Uterus (tissue), 4 donors: ENCODE data around the gene PAM. TPM values are rescaled to one million over a fixed set of nuclear protein-coding genes. Genes with fewer than 3 reads are reported as not detected.

ENCODE experiments used
- DNase-seq, 2 donors: peaks; one replicate each; pipeline ENCODE4 v3.0.0-alpha.2; 2019 to 2020
- H3K27ac ChIP-seq, 2 donors: fragments of 200-600 bp; sonication (generic); 1 replicate in 1 of 2; 2 replicates in 1 of 2; pipeline ENCODE4 v1.5.1; 2016 to 2018
- H3K27me3 ChIP-seq, 2 donors: fragments of 200-600 bp; sonication (generic); one replicate each; pipeline ENCODE4 v1.5.1; 2018 to 2019; ENCODE audit warnings: control low read depth in 1 of 2
- H3K36me3 ChIP-seq, 2 donors: fragments of 200-600 bp; sonication (generic); one replicate each; pipeline ENCODE4 v1.5.1; 2019; ENCODE audit warnings: control low read depth in 1 of 2
- H3K4me1 ChIP-seq, 2 donors: fragments of 200-600 bp; sonication (generic); one replicate each; pipeline ENCODE4 v1.5.1; 2018 to 2019; ENCODE audit warnings: control low read depth in 1 of 2
- H3K4me3 ChIP-seq, 2 donors: fragments of 200-600 bp; sonication (generic); 1 replicate in 1 of 2; 2 replicates in 1 of 2; pipeline ENCODE4 v1.5.1; 2018 to 2019; ENCODE audit warnings: mild to moderate bottlenecking in 1 of 2
- H3K9me3 ChIP-seq, 2 donors: fragments of 200-600 bp; sonication (generic); one replicate each; pipeline ENCODE4 v1.5.1; 2019; ENCODE audit warnings: control low read depth in 1 of 2
- POLR2A ChIP-seq, 2 donors: fragments of 450-650 bp; IDR thresholded peaks; one replicate each; pipeline ENCODE4 v1.6.1; 2016; ENCODE audit warnings: antibody characterized with exemption in 2 of 2, mild to moderate bottlenecking in 1 of 2, moderate library complexity in 1 of 2
- intact Hi-C: fragments of 100-400 bp; cut with DNase I; formaldehyde crosslinking; loops from one replicate; pipeline ENCODE4 v1.15.1; 2023; ENCODE audit warnings: low total_unique reads
- total RNA-seq, 4 donors: library from RNA; depleted of rRNA in 3 of 4; stranded (reverse); fragments of >200 nt in 3 of 4; gene quantifications; one replicate each; pipeline versions ENCODE4 v1.1.0 to v1.2.4, GENCODE V29; 2014 to 2023
- TF ChIP-seq, protein P1 (sequence below), 4 experiments: fragments of 200-600 bp in 2 of 4; fragments of 450-650 bp in 2 of 4; sonication (generic) in 2 of 4; IDR thresholded peaks; one replicate each; pipeline ENCODE4 v1.5.1; 2016 to 2019; ENCODE audit warnings: antibody characterized with exemption in 4 of 4, mild to moderate bottlenecking in 2 of 4, moderate library complexity in 1 of 4
- donor health status: DM: yes; HTN: yes; CAD: no.

Gene PAM
- total RNA-seq, 4 donors from 2014 or later, result 101 to 502 (median 168) TPM

DNA sequence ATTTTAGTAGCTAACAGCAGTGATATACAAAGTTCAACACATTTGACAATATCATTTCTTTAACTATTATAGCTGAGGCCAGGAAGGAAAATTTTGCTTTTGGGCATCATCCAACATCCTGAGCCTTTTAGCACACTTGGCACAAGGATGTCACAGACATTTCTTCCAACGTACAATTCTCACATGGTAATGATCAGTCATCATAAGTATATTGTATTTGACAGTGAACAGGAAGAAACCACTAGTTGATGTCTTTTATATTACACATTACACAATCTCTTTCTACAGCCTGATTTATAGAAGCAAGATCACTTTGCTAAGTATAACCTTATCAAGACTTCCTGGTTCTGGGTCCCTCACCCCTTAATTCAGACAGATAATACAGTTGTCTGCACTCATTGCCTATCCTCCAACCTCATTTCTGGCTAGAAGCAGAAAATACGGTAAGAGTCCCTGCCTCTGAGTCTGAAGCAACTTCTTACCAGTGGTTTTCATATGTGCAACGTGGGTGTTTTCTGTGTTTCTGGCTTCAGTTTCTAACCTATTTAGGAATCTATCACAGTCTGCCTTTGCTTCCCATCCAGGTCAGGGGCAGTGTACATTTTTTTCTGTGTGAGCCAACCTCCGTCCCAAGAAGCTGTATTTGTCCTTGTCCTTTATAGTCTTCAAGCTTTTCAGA, 167.8 kb downstream of the PAM start:
- Histone ChIP-seq H3K36me3 (no peaks in the 10 kb centered on the region), H3K27me3 (no peaks in the 10 kb centered on the region), H3K4me1 (no peaks in the 10 kb centered on the region), H3K27ac (no peak overlapping the region), H3K4me3 (no peak overlapping the region), H3K9me3 (no peaks in the 10 kb centered on the region)
- no peak for DNase-seq
- intact Hi-C loops, result no loop called here
- TF ChIP-seq, protein P1, sequence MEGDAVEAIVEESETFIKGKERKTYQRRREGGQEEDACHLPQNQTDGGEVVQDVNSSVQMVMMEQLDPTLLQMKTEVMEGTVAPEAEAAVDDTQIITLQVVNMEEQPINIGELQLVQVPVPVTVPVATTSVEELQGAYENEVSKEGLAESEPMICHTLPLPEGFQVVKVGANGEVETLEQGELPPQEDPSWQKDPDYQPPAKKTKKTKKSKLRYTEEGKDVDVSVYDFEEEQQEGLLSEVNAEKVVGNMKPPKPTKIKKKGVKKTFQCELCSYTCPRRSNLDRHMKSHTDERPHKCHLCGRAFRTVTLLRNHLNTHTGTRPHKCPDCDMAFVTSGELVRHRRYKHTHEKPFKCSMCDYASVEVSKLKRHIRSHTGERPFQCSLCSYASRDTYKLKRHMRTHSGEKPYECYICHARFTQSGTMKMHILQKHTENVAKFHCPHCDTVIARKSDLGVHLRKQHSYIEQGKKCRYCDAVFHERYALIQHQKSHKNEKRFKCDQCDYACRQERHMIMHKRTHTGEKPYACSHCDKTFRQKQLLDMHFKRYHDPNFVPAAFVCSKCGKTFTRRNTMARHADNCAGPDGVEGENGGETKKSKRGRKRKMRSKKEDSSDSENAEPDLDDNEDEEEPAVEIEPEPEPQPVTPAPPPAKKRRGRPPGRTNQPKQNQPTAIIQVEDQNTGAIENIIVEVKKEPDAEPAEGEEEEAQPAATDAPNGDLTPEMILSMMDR (IDR thresholded peaks at IDR 0.05), result no peak
- TF ChIP-seq POLR2A (IDR thresholded peaks at IDR 0.05), result no peak

DNA sequence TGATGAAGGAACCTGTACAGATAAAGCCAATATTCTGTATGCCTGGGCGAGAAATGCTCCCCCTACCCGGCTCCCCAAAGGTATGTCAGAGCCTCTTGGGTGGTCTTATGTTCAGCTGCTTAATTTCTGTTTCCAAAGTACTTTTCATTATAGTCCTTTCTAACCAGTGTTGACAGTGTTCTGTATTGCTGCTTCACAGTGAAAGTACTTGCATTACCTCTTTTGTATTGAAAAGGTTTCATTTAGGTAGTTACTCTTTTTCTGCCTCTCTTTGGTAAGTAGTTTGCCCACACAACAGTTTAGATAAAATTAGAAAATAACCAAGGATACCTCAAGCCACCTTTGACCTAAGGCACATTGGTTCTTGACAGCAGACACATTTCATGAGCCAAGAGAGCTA, 169.9 kb downstream of the PAM start:
- Histone ChIP-seq H3K4me3 (no peak overlapping the region), H3K4me1 (no peaks in the 10 kb centered on the region), H3K27ac (no peak overlapping the region), H3K27me3 (no peaks in the 10 kb centered on the region), H3K36me3 (no peaks in the 10 kb centered on the region), H3K9me3 (no peaks in the 10 kb centered on the region)
- no peak for DNase-seq
- intact Hi-C loops, result no loop called here
- TF ChIP-seq, protein P1 (IDR thresholded peaks at IDR 0.05), result no peak
- TF ChIP-seq POLR2A (IDR thresholded peaks at IDR 0.05), result no peak

DNA sequence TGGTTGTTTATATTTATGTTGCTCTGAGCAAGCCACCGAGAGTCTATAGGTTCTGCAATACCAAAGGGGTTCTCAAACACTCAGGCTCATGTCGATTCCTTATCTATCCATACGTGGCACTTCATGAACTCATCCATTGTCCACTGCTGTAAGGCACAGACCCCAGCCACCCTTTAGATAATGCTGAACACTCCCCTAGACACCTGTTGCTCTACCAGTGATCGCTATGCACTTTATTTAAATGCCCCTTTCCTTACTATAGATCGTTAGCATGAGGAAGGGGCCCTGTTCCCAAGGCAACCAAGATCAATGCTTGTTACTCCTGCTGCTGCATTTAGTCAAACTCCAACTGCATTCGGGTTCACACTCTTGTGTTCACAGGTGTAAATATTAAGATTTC, 171.9 kb downstream of the PAM start:
- DNase-seq, result no peak
- H3K4me1 ChIP-seq, result no peaks in the 10 kb centered on the region
- no peak overlapping the region for H3K4me3 ChIP-seq
- no peaks in the 10 kb centered on the region for H3K36me3 ChIP-seq
- no peaks in the 10 kb centered on the region for H3K9me3 ChIP-seq
- TF ChIP-seq, protein P1 (IDR thresholded peaks at IDR 0.05), result no peak
- TF ChIP-seq POLR2A (IDR thresholded peaks at IDR 0.05), result no peak
- no peak overlapping the region for H3K27ac ChIP-seq
- intact Hi-C loops, result no loop called here
- no peaks in the 10 kb centered on the region for H3K27me3 ChIP-seq

DNA sequence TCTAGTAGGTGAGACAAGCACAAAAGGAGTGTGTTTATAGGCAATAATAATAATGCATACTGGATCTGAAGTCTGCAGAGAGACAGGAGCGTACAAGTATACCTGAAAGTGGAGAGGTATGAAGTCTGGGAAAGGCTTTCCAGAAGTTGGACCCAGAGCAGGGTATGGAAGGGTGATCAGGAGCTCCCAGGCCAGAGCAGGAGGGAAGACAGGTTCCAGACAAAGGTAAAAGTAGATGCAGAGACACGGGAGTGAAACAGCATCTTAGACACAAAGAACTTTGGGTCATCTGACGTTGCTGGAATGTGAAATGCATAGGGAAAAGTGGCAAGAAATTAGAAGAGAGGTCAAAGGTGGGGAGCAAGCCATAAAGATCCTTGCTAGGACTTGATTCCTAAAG, 175.1 kb downstream of the PAM start:
- Histone ChIP-seq H3K27ac (no peak overlapping the region), H3K36me3 (no peaks in the 10 kb centered on the region), H3K4me1 (no peaks in the 10 kb centered on the region), H3K4me3 (no peak overlapping the region), H3K27me3 (no peaks in the 10 kb centered on the region), H3K9me3 (no peaks in the 10 kb centered on the region)
- intact Hi-C loops, result no loop called here
- no peak for TF ChIP-seq POLR2A (IDR thresholded peaks at IDR 0.05)
- TF ChIP-seq, protein P1 (IDR thresholded peaks at IDR 0.05), result no peak
- no peak for DNase-seq

DNA sequence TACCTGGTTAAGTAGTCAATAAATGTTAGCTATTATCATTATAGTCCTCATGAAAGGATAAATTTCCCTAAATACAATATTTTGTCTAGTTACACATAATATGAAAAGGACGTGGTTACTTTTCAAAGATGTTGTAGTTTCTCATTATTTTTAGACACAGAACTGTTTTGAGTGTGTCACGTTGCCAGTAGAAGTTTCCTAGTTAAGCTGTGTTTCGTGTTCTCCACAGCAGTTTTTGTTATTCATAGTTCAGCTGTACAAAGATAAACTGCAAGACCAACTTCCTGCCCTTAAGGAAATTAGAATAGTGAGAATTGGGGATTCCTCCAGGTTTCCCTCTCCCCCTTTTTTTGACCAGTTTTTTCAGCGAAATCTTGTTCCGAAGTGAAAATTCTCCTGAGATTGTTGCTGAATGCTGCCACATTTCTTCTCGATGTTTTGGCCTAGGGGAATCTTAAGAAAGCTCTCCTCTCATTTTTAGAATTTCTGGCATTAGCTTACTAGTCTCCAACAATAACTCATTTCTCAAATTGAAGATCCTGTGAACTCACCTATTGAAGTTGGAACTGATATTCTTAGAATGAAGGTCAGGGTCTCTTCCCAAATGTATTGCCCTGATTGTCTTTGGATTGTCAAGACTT, 176.1 kb downstream of the PAM start:
- no peak for TF ChIP-seq POLR2A (IDR thresholded peaks at IDR 0.05)
- TF ChIP-seq, protein P1 (IDR thresholded peaks at IDR 0.05), result no peak
- DNase-seq, result no peak
- Histone ChIP-seq H3K9me3 (no peaks in the 10 kb centered on the region), H3K4me3 (no peak overlapping the region), H3K27me3 (no peaks in the 10 kb centered on the region), H3K4me1 (no peaks in the 10 kb centered on the region), H3K36me3 (no peaks in the 10 kb centered on the region), H3K27ac (no peak overlapping the region)
- intact Hi-C loops, result no loop called here
